ENCODE measurements around the gene ZNF236.
A peak's percentile ranks its signal among the peaks of the same experiment; 100 is the strongest.
"Not testable (repeated sequence)": the region's sequence is repeated elsewhere in the genome, so short reads cannot be mapped to it uniquely, and the experiment has no call there.

ZNF236 gene

GRCh38 chr18:76914314-76914713, 92.0 kb downstream of the ZNF236 start:
- no peak for DNase-seq

DNA sequence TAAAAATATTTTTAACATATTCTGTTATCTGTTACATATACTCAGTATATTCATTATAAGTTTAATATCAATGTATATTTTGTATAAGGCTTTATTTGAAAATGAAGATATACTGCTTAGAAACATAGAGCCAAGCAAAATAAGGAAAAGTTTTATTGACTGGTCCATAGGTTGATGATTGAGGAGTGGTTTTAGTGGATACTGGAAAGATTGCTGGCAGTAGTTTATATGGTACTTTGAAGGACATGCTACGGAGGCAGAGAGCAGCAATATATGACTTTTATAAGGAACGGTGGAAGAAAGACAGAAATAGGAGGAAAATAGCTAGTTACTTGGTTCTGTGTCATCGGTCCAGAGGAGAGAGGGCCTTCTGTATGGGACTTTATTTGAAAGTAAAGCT, 92.4 kb downstream of the ZNF236 start:
- no peak for DNase-seq

- no peak for DNase-seq
Measured at GRCh38 chr18:76915456-76915855, 93.1 kb downstream of the ZNF236 start.

DNA sequence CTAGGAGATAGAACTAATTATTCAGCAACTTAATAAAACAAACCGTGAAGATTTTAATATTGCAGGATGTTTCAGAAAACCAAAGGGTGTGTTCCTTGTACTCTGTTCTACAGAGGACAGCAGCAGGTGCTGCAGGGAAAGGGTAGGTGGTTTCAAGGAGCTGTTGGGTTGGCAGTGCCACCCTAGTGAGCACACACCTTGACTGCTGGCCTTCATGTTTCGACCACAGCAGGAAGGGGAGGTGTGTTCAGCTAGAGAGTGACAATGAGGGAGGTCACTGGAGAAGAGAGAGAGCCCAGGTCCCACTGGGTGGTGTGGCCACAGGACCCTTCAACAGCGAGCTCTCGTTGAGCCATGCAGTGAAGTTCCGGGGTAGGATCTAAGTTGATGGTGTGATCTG, 98.6 kb downstream of the ZNF236 start:
- no peak for DNase-seq

- peak; percentile 8 for DNase-seq
Measured at GRCh38 chr18:76922107-76922506, 99.8 kb downstream of the ZNF236 start.

GRCh38 chr18:76923485-76924085, 101.2 kb downstream of the ZNF236 start:
- no peak for DNase-seq

- DNase-seq = no peak
Measured at GRCh38 chr18:76925501-76925900, 103.1 kb downstream of the ZNF236 start.

- no peak for DNase-seq
Measured at GRCh38 chr18:76927223-76927725, 104.9 kb downstream of the ZNF236 start.

GRCh38 chr18:76928179-76928868, 106.0 kb downstream of the ZNF236 start:
- no peak for DNase-seq

GRCh38 chr18:76931171-76931570, 108.8 kb downstream of the ZNF236 start:
- no peak for DNase-seq

GRCh38 chr18:76932026-76932819, 109.9 kb downstream of the ZNF236 start:
- DNase-seq = no peak

DNA sequence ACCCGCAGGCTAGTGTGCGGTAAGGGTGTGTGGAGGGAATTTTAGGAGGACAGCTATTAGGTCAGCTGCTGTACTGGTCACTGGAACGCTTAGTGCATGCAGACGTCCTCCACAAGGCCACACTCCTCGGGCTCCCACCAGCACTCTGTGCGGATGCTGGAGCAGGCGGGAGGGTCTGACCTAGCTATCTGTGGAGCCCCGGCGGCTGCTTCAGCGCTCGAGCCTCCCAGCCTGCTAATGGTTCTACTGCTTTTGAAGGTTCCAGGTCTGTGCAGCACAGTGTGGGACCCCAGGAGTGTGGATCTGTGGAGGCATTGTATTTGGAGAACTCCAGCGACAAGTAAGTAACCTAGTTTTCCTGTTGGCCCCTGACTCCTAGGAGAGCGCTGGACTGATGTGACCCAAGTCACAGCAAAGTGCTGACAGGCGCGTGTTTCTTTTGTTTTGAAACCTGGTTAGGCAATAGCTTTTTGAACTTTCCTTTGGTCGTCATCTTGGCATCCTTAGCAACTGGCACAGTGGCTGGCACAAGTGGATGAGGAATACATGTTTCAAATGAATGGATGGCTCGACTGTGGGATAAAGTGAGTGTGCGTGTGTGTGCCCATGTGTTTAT, 113.5 kb downstream of the ZNF236 start:
- no peak for DNase-seq

- DNase-seq = no peak
Measured at GRCh38 chr18:76936877-76937276, 114.5 kb downstream of the ZNF236 start.

GRCh38 chr18:76937597-76937996, 115.2 kb downstream of the ZNF236 start:
- DNase-seq = no peak

GRCh38 chr18:76938619-76939018, 116.3 kb downstream of the ZNF236 start:
- DNase-seq = no peak

DNA sequence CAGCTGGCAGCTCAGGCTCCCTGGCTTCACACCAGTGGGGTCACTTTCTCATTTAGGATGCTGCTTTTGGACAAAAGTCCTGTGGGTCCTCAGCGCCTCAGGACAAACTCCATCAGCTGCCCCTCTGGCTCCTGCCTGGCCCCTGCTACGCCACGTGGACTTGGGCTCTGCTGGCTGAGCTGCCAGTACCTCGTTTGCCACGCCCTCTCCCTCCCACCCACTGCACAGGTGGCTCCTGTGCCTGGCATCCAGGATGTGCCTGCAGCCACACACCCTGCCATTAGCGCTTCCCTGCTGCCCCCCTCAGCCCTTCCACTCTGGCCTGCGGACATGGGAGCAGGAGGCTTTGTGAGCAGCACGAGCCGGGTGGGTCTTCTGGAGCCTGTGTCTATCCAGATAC, 118.9 kb downstream of the ZNF236 start:
- DNase-seq = no peak

GRCh38 chr18:76943542-76944339, 121.4 kb downstream of the ZNF236 start:
- DNase-seq = no peak

DNA sequence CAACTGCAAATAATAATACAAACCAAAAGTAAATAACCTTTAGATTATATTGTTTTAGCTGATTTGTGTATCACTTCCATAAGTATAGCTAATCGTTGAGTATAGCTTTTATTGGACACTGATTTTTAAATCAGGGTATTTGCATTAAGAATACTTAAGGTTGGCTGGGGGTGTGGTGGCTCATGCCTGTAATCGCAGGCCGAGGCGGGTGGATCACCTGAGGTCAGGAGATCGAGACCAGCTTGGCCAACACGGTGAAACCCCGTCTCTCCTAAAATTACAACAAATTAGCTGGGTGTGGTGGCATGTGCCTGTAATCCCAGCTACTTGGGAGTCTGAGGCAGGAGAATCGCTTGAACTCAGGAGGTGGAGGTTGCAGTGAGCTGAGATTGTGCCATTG, 122.0 kb downstream of the ZNF236 start:
- not testable (repeated sequence) for DNase-seq

GRCh38 chr18:76948345-76948744, 126.0 kb downstream of the ZNF236 start:
- no peak for DNase-seq

DNA sequence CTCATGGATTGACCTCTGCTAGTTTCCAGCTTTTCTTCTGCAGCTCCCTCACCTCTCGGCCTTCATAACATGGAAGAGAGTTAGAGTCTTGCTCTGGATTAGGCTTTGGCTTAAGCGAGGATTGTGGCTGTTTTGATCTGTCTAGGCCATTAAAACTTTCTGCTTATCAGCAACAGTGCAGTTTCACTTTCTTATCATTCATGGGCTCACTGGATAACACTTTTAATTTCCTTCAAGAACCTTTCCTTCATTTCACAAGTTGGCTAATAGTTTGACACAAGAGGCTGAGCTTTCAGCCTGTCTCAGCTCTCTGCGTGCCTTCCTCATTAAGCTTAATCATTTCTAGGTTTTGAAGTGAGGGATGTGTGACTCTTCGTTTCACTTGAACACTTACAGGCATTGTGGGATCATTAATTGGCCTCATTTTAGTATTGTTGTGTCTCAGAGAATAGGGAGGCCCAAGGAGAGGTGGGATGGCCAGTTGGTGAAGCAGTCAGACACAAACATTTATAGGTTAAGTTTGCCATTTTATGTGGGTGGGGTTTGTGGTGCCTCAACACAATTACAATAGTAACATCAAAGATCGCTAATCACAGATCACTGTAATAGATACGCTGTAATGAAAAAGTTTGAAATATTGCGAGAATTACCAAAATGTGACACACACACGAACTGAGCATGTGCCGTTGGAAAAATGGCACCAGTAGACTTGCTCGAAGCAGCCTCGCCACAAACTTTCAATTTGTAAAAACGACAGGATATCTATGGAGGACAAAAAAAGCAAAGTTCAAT, 129.3 kb downstream of the ZNF236 start:
- no peak for DNase-seq

GRCh38 chr18:76952747-76953146, 130.4 kb downstream of the ZNF236 start:
- DNase-seq = no peak

DNA sequence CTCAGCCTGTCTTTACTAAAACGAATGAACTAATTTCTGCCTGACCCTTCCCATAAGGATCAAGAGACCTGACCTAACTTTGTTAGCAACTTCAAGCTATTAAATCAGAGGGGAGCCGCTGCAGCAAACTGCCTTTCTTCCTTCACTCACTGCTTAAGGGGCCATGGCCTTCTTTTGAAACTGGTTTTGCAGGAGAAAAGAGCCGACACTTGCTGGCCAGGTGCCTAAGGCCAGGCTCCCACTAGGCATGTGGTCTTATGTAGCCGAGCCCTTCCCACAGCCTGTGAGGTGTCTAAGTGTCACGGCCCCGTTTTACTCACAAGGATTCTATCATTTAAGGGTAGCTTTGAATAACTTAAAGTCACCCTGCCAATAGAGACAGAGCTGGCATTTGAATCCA, 130.8 kb downstream of the ZNF236 start:
- DNase-seq = no peak

Data from effector CD8-positive, alpha-beta T cell (primary cell).